CMK (cell line): Measurements from ENCODE around the gene MAMLD1.
"Not testable (repeated sequence)": the region's sequence is repeated elsewhere in the genome, so short reads cannot be mapped to it uniquely, and the experiment has no call there.

Experiments used
- DNase-seq: peaks from one replicate; pipeline ENCODE4 v3.0.0-alpha.2; 2010; ENCODE audit warnings: low read depth

The MAMLD1 gene, protein sequence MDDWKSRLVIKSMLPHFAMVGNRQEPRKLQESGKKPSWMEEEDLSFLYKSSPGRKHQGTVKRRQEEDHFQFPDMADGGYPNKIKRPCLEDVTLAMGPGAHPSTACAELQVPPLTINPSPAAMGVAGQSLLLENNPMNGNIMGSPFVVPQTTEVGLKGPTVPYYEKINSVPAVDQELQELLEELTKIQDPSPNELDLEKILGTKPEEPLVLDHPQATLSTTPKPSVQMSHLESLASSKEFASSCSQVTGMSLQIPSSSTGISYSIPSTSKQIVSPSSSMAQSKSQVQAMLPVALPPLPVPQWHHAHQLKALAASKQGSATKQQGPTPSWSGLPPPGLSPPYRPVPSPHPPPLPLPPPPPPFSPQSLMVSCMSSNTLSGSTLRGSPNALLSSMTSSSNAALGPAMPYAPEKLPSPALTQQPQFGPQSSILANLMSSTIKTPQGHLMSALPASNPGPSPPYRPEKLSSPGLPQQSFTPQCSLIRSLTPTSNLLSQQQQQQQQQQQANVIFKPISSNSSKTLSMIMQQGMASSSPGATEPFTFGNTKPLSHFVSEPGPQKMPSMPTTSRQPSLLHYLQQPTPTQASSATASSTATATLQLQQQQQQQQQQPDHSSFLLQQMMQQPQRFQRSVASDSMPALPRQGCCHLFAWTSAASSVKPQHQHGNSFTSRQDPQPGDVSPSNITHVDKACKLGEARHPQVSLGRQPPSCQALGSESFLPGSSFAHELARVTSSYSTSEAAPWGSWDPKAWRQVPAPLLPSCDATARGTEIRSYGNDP

DNA sequence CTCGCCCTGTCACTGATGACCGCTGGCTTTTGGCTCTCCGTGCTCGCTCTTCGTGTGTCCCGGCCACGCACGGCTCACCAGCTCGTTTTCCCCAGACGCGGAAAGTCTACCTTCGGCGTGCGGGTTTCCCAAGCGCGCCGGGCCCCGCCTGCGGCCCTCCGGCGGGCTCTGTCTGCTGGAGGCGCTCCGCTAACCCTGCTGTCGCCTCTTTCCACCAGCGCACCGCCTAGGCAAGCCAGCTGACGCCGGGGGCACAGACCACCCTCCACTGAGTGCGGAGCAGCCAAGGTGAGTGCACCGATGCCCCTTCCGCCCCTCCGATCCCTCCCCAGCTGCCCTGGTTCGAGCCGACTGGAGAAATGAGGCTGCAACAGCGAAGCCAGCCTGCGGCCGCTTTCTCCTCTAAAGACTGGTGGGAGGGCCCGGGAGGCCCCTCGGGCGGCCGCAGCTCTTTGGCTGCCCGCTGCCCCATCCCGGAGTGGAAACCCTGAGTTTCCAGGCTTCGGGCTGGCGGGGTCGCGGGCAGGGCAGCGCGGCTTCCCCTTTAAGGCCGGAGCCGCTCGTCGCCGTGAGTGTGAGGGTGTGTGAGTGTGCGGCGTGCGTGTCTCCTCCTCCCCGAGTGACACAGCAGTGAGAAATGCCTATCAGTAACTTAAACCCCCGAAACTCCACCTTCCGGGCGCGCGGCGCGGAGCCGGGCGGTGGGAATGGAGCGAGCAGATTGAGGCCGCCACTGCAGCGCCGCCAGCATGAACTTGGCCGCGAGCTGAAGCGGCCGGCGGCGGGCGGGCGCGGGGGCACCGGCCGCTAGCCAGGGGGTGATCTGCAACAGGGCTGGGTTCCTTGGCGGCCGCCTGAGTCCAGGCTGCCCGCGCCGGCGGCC, at the start of gene MAMLD1:
MAMLD1 (plus strand) TSS at position 719 of the 883 bp plus-strand sequence. CDS start 82,200 bp downstream, outside the sequence.
- peak; percentile 20 for DNase-seq

DNA sequence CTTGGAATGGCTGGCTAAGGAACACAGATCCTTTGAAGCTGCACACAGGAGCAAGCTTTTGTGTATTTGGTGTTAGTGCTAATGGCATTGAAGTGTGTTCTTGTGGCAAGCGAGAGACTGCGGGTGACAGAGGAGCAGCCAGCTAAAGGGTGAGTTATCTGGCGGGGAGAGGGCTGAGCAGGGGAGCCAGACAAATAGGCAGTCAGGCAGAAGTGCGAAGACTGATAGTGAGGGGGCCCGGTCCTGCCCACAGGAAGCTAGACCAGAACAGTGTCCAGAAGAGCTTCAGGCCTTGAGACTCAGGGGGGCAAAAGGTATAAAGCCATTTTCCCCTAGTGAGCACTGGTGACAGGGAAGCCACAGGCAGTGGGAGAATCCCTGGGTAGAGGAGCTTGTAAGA, 49.6 kb upstream of the MAMLD1 start:
- no peak for DNase-seq

DNA sequence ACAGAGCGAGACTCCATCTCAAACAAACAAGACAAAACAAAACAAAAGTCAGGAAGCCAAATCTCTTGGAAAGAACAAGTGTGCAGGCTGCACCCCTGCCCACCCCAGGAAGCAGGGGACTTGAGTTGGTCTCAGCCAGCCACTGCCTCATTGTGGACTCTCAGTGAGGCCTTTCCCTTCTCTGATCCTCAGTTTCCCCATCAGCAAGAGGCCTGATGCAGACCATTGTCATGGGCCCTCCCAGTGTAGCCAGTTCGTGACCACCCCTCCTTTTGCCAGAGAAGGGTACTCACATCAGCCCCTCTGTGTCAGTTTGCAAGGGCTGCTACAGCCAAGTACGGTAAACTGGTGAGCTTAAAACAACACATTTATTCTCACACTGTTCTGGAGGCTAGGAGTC, 48.9 kb upstream of the MAMLD1 start:
- no peak for DNase-seq

DNA sequence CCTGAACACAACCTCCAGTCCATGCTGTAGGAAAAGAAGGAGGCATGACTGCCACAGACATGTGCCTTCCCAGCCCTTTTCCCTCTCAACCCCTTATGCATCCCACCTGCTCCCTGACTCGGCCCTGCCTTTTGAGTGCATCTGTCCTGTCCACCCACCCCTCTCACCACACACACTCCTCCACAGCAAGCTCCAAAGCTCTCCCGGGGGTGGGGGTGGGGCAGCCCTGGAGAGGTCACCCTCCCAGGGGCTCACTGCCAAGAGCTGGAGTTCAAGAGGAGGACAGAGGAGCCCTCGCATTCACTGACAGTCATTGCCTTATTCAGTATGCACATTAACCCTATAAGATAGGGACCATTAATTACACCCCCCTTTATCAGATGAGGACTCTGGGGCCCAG, 46.6 kb upstream of the MAMLD1 start:
- DNase-seq, result no peak

DNA sequence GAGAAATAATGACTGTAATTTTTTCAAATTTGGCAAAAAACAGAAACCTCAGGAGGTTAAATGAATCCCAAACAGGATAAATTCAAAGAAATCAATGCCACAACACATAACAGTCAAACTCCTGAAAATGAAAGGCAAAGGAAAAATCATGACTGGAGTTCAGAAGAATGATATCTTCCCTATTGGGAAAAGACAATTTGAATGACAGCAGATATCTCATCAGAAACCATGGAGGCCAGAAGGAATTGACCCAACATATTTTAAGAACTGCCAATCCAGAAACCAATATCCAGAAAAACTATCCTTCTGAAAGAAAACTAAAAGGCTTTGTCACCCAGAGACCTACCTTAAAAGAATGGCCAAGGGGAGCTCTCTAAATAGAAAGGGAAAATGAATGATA, 40.1 kb upstream of the MAMLD1 start:
- no peak for DNase-seq

DNA sequence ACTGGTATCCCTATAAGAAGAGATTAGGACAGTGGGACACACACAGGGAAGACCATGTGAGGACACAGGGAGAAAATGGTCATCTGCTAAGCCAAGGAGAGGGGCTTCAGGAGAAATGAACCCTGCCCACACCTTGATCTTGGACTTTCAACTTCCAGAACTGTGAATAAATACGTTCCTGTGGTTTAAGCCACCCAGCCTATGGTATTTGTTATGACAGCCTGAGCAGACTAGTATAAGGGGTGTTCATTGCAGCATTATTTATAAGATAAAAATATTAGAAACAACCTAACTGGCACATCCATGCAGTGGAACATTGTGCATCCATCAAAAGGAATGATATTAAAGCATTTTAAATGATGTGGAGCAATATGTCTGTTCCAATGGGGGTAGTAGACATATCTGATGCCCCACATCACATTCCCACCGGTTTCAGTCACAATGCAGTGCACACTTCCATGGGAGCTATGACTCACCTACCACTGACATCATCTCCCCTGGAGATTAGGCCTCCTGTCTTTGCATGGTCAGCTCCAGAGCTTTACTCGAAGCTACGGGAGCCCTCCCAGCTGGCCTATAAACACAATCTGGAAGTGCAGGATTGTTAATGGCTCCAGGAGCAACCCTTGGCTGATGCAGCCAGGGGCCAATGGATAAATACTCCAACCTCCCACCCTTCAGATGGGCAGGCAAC, 38.9 kb upstream of the MAMLD1 start:
- no peak for DNase-seq

DNA sequence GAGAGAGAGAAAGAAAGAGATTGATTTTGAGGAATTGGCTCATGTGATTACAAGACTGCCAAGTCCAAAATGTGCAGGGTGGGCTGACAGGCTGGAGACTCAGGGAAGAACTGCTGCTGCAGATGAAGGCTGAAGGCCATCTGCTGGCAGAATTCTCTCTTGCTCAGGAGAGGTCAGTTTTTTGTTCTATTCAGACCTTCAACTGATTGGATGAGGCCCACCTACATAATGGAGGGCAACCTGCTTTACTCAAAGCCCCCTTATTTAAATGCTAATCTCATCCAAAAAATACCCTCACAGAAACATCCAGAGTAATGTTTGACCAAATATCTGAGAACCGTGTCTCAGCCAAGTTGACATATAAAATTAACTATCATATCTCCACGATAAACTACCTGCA, 38.2 kb upstream of the MAMLD1 start:
- DNase-seq, result no peak

DNA sequence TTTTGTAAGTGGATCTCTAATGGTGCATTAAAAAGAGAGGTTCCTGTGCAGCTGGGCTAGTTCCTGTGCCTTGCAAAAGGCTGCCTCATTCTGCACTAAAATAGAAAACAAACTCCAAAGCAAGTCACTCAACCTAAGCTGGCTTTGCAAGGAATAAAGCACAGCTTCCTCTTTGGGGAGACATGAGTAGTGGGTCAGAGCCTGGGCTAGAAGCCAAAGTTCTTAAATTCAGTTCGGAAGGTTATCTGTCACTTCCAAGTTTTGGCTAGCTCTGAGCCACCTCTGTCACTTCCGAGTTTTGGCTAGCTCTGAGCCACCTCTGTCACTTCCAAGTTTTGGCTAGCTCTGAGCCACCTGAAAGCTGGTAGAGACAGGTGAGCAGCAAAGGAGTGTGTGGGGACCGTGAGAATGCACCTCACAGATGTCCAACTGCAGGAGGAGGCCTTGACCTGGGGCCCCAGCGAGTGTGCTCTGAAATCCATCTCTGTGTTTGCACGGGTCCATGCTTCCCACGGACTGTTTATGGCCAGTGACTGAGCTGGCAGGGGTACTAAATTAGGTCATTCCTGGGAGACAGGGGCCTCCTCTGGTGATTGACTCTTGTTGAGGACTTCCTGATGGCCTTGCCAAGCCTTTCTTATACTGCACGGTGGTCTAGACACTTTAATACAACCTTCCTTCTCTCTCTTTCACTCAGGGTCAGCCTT, 36.4 kb upstream of the MAMLD1 start:
- no peak for DNase-seq

DNA sequence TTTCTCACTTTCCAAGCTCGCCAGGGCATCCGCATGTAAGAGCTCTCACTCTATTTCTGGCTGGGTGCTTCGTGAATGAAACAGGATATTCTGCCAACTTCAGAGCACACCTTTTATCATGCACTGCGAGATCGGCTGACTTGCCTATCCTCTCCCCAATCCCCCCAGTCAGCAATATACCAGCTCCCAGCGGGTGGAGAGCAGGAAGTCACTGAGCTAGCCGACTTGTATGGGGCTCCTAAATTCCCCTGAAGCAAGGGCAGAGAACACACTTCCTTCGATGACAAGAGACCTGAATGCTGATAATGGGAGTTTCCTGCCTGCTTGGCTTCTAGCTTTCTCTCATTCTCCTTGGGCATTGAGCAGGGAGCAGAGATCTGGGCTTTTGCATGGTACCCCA, 33.8 kb upstream of the MAMLD1 start:
- DNase-seq, result no peak

DNA sequence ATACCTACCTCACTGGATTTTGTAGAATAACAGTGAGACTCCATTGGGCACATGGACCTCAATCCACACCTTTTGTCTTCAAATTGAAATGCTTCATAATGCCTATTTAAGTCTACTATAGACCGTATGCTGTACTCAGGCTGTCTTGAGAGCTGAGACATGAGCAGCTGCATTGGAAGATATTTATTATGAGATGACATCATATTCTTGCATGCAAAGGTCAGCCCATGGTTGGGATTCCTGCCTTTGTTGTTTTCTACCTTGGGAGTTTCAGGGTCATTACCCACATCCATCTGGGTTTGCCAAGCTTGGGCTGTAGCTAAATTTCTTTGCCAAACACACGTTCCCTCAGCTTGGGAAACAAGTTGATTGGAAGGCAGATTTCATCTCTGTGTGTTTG, 33.2 kb upstream of the MAMLD1 start:
- no peak for DNase-seq

DNA sequence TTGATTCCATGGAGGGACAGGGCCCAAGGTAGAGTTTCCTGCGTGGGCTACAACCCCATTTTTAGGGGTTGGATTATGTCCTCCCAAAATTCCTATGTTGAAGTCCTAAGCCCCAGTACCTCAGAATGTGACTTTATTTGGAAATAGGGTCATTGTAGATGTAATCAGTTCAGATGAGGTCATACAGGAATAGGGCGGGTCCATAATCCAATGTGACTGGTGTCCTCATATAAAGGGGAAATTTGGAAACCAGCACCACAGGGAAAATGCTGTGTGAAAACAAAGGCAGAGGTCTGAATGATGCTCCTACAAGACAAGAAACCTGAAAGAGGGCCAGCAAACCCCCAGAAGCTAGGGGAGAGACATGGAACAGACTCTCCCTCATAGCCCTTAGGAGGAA, 31.1 kb upstream of the MAMLD1 start:
- no peak for DNase-seq

DNA sequence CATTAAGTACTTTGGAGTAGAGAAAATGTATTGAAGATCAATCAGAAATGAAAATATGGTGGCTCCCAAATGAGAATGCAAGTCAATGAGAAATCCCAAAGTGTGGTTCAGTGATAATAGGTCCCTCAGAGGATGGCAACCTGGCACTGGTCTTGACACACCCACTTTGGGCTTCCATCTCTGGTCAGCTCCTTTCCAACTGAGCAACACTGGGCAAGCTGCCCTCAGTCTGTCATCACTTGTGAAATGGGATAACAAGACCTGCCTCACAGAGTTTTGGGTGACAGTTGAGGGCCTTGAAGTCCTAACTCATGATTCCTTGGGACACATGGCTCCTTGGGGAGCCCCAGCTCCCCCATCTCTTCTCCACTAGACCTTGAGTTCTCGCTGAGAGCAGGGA, 29.0 kb upstream of the MAMLD1 start:
- DNase-seq, result no peak

DNA sequence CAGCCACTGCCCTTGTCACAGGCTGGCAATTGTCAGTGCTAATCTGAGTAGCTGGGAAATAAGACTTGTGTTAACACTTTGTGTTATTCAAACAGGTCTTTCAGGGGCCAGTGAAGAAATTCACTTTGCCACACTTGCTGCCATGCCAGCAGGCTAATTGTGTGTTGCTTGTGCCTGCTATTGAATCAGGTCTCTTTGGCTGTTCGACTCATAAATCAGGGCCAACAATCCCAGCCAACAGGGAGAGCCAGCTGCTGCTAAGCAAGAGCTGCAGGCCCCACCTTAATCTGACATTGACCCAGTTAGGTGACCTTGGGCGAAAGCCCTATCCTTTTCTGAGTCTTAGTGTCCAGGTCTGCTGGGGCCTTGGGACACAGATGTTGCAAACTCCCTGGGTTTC, 28.1 kb upstream of the MAMLD1 start:
- no peak for DNase-seq

DNA sequence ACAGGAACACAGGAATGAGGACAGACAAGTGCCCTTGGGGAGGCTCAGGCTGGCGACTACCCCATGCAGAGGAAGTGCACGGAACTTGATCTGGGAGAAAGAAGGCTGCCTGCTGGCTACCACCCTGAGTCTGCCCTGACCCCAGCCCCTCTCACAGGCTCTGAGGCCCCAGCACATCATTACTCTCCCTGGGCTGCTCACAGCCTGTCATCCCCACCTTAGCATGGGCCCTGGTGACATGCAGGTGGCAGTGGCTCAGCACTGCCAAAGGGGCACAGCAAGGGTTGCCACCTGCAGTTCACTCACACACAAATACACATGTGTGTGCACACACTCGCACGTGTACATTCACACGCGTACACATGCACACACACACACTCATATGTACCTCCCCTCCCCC, 26.1 kb upstream of the MAMLD1 start:
- no peak for DNase-seq

DNA sequence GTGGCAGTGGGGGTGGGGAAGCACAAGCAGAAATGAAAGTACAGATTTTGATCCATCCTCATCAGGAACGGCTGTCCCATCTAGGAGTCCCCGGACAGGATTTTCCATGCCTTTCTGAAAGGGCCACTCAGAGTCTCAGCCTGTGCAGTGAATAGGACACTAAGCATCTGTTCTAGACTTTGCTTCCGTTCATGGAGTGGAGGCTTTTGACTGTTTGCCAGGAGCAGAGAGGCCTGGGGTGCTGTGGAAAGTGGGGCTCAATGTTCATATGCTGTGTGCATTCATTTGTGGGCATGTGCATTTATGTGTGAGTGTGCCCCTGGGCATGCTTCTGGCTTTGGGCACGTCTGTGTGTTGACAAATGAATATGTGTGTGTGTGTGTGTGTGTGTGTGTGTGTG, 25.6 kb upstream of the MAMLD1 start:
- DNase-seq, result no peak

DNA sequence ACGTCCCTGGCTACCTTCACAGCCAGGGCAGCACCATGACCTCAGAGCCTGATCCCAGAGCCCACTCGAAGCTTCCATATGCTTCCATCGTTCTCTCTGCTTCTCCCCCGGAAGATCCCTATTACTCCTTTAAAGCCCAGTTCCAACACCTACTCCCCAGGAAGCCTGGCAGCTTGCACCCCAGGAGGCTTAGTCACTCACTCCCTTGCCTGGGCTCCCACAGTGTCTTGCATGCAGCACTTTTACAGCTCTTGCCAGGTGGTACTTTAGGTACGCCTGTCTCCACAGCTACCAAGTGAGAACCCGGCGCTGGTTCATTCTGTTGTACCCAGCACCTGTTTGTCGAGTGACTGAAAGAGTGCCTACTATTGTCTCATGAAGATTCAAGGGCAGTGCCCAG, 24.5 kb upstream of the MAMLD1 start:
- DNase-seq, result no peak

DNA sequence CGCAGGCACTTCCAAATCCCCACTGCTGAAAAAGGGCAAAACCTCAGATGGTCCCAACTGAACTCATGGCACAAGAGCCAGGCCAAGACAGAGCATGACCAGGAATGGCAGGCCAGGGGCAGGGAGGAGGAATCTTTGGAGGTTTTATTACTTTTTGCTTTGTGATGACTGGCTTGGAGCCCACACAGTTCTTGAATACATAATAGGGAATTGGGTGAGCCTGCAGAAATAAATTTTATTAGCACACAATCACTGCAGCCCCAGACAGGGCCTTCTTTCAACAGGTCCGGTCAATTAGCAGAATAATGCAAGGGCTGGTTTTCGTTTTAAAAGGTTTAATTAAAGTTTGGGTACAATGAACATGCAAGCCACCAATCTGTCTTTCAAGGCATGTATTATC, 23.4 kb upstream of the MAMLD1 start:
- DNase-seq, result no peak

DNA sequence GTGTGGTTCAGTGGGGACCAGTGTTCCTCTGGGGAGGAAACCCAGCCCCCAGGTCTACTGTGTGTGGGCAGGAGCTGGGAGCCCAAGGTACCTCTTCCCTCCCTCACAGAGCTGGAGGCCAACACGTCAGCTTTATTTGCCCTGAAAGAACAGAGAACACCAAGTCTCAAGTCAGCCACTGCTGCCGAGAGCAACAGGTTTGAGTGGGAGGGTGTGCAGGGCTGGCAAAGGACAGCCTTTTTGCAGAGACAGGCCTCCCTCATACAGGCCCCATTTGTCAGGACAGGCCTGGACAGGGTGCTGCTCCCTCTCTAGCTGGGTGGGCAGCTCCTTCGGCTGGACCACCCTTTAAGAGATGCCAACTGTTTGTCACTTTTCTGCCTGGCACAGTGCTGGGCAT, 22.8 kb upstream of the MAMLD1 start:
- DNase-seq, result not testable (repeated sequence)

DNA sequence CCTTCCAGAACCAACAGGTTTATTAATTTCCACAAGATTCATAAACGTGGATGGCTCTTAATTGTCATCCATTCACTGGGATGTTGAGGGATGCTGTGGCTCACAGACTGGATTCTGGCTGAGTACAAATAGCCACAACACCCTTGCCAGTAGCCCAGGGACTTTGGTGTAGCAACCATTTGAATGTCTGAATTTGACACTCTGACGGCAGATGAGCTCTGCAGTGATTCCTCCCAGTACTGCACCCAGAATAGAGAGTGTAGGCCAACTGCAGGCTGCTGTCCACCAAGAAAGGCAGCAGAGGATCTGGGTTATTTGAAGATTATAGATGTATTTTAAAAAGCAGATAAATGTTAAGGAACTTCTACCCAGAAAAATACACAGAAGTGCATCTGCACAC, 15.6 kb upstream of the MAMLD1 start:
- DNase-seq, result no peak

DNA sequence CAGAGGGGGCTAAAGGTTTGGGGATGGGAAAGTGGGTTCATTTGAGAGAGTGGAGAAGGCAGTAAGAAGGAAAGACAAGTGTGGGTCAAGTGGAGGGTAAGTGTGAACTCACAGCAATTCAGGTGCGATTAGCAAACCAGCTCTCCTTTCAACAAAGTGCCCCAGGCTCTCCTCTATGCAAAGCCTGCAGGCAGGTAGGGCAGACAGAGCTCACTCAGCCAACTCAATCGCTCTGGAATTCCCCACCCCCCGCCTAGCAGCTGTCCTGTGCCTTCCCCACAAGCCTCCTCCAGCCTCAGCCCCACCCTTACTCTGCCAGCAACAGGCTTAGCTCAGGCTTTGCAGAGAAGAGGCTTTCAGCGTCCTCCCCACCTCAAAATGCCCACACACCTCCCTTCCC, 14.8 kb upstream of the MAMLD1 start:
- no peak for DNase-seq

DNA sequence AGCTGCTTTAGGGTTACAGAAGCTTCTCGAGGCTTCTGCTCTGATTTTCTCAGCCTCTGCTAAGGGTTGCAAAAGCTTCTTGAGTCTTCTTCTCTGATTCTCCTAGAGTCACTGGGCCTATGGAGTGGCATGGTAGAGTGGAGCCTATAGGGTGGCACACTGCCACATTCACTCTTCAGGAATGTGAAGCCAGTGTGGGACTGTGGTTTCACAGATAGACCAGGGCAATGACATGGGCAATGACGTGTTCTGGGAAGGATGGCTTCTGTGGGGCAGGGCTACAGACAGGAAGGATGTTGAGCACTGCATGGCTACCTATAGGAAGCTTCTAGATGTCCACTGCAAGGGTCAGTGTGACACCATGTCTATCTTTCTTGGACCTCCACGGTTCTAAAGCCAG, 11.0 kb upstream of the MAMLD1 start:
- DNase-seq, result no peak
